HepG2 (cell line): ENCODE measurements around the gene PXMP2. TPM values are rescaled to one million over a fixed set of nuclear protein-coding genes. Genes with fewer than 3 reads are reported as not detected.

Source experiments
- ATAC-seq: fragments of 200-7000 bp; cut with Tn5 transposase; 3 replicates; pipeline ENCODE4 v1.9.1; 2020; ENCODE audit warnings: mild to moderate bottlenecking, moderate library complexity
- BruUV-seq: library from RNA; stranded (reverse); fragments of 400-500 nt; replicated peaks from 2 replicates; lab custom pipeline; 2021; lab: Mats Ljungman, UMichigan
- CTCF ChIA-PET: fragments of 300-600 bp; formaldehyde crosslinking; extraction: SDS; loops from one replicate; lab custom pipeline; 2021; ENCODE audit warnings: low total read pairs, inconsistent platforms, low intra/inter-chr PET ratio; lab: Yijun Ruan, JAX
- POLR2A ChIA-PET: fragments of 350-600 bp; sonication (Branson Sonifier 250); formaldehyde crosslinking; loops from one replicate; lab custom pipeline; 2020; ENCODE audit warnings: antibody characterized with exemption, inconsistent platforms; lab: Yijun Ruan, JAX
- DNase-seq: peaks from one replicate; pipeline ENCODE4 v3.0.0-alpha.2; 2015; ENCODE audit warnings: low spot score
- FAIRE-seq: peaks from 3 replicates; lab custom pipeline; 2011; peaks lifted over from hg19 to GRCh38; lab: Jason Lieb, UNC
- H2AFZ ChIP-seq: one replicate; pipeline ENCODE4 v1.6.1; 2011; ENCODE audit warnings: low read length, inconsistent platforms
- H3K27ac ChIP-seq: fragments of 300-600 bp; 3 replicates; pipeline ENCODE4 v1.8.0; 2011; ENCODE audit warnings: mixed run types, mild to moderate bottlenecking, mixed read lengths, low read length, inconsistent platforms; ENCODE audit not compliant: insufficient read depth; ENCODE audit errors: extremely low read length
- H3K27me3 ChIP-seq, 2 experiments: fragments of 200-600 bp in 1 of 2; 2 replicates in 1 of 2; 3 replicates in 1 of 2; pipeline versions ENCODE4 v1.6.0 to v1.8.0; 2011; ENCODE audit warnings: low read length in 2 of 2, mild to moderate bottlenecking in 2 of 2, moderate library complexity in 2 of 2, inconsistent platforms in 1 of 2; ENCODE audit not compliant: insufficient read depth in 2 of 2, control insufficient read depth in 1 of 2
- H3K36me3 ChIP-seq, 2 experiments: fragments of 200-600 bp in 1 of 2; replicated peaks in 1 of 2; 2 replicates in 1 of 2; 3 replicates in 1 of 2; pipeline versions ENCODE4 v1.5.1 to v1.8.0; 2011; ENCODE audit warnings: low read length in 2 of 2, inconsistent platforms in 1 of 2; ENCODE audit not compliant: insufficient read depth in 2 of 2, control insufficient read depth in 1 of 2
- H3K4me1 ChIP-seq: 2 replicates; pipeline ENCODE4 v1.5.1; 2012; ENCODE audit warnings: low read length, inconsistent platforms; ENCODE audit not compliant: insufficient read depth
- H3K4me2 ChIP-seq: 2 replicates; pipeline ENCODE4 v1.6.0; 2011; ENCODE audit warnings: low read depth, low read length, inconsistent platforms
- H3K4me3 ChIP-seq, 3 experiments: fragments of 200-600 bp in 1 of 3; sonication (generic), shearing (Covaris generic) in 1 of 3; replicated peaks in 1 of 3; 2 replicates each; pipeline ENCODE4 v1.5.1; 2011 to 2016; ENCODE audit warnings: low read length in 3 of 3, inconsistent platforms in 2 of 3, low read depth in 2 of 3, mild to moderate bottlenecking in 2 of 3, control low read depth in 1 of 3, mixed read lengths in 1 of 3; ENCODE audit not compliant: insufficient read depth in 1 of 3
- H3K79me2 ChIP-seq: one replicate; pipeline ENCODE4 v1.6.1; 2011; ENCODE audit warnings: low read length, inconsistent platforms; ENCODE audit not compliant: insufficient read depth
- H3K9ac ChIP-seq: 2 replicates; pipeline ENCODE4 v1.6.0; 2011; ENCODE audit warnings: mild to moderate bottlenecking, low read depth, low read length, inconsistent platforms; ENCODE audit not compliant: insufficient read depth
- H3K9me3 ChIP-seq: 2 replicates; pipeline ENCODE4 v1.5.1; 2012; ENCODE audit warnings: mild to moderate bottlenecking, low read length
- H4K20me1 ChIP-seq: 2 replicates; pipeline ENCODE4 v1.6.0; 2011; ENCODE audit warnings: inconsistent platforms, mild to moderate bottlenecking, low read length, moderate library complexity; ENCODE audit not compliant: insufficient read depth
- HNRNPK ChIP-seq: fragments of 200-400 bp; formaldehyde crosslinking; IDR thresholded peaks from 2 replicates; pipeline ENCODE4 v1.6.1; 2018; ENCODE audit warnings: low read length, low read depth, moderate library complexity, mild to moderate bottlenecking; ENCODE audit not compliant: poor library complexity, severe bottlenecking
- HNRNPLL ChIP-seq: fragments of 200-400 bp; formaldehyde crosslinking; IDR thresholded peaks from 2 replicates; pipeline ENCODE4 v1.6.1; 2017; ENCODE audit warnings: mild to moderate bottlenecking, low read depth, low read length; ENCODE audit not compliant: poor library complexity, severe bottlenecking
- MED8 ChIP-seq: sonication (generic); formaldehyde crosslinking; IDR thresholded peaks from 2 replicates; pipeline ENCODE4 v1.8.1; 2023; ENCODE audit warnings: mild to moderate bottlenecking, missing genetic modification reagents; ENCODE audit not compliant: insufficient replicate concordance
- TARDBP ChIP-seq: sonication (generic); formaldehyde crosslinking; IDR thresholded peaks from 2 replicates; pipeline ENCODE4 v1.8.0; 2022; ENCODE audit warnings: mild to moderate bottlenecking, missing genetic modification reagents
- ZNF264 ChIP-seq: sonication (generic); formaldehyde crosslinking; IDR thresholded peaks from 2 replicates; pipeline ENCODE4 v1.4.0; 2020; ENCODE audit warnings: missing genetic modification reagents
- ZNF33A ChIP-seq: sonication (generic); formaldehyde crosslinking; IDR thresholded peaks from 2 replicates; pipeline ENCODE4 v1.5.1; 2020; ENCODE audit warnings: missing genetic modification reagents, mild to moderate bottlenecking, moderate library complexity, borderline replicate concordance
- ZNF569 ChIP-seq: sonication (generic); formaldehyde crosslinking; IDR thresholded peaks from 2 replicates; pipeline ENCODE4 v1.5.0; 2020; ENCODE audit warnings: mild to moderate bottlenecking, missing genetic modification reagents, moderate library complexity, borderline replicate concordance
- WGBS: methylation state at CpG from one replicate; pipeline ENCODE4 v1.1.6; 2017; ENCODE audit warnings: low lambda C conversion rate; 5-methylcytosine and 5-hydroxymethylcytosine counted together
- in situ Hi-C: cut with HindIII; loops from 2 replicates; pipeline ENCODE4 v1.10.0; 2017; ENCODE audit warnings: low pct_unique_long_range_greater_than_20kb; ENCODE audit not compliant: extremely low pct_ligation_motif_present
- intact Hi-C: fragments of 100-400 bp; cut with micrococcal nuclease; formaldehyde crosslinking; loops from one replicate; pipeline ENCODE4 v1.10.0; 2022; ENCODE audit not compliant: unreplicated experiment
- polyA plus RNA-seq, 8 experiments: library from polyadenylated mRNA; depleted of rRNA in 3 of 8; stranded (reverse) in 7 of 8; unstranded in 1 of 8; fragments of >200 nt; fragmentation: Illumina TruSeq in 4 of 8; extraction: Trizol in 4 of 8; gene quantifications; 2 replicates each; pipeline versions ENCODE4 v1.2.1 to v1.2.3, GENCODE V29; 2011 to 2016; ENCODE audit warnings: low read depth in 4 of 8, missing spikeins in 1 of 8, mixed read lengths in 1 of 8; ENCODE audit not compliant: insufficient read depth in 1 of 8
- total RNA-seq, 5 experiments: library from RNA; depleted of rRNA; stranded (reverse); fragments of >200 nt; fragmentation: Illumina TruSeq; extraction: Trizol; gene quantifications; 2 replicates each; pipeline ENCODE4 v1.2.3, GENCODE V29; 2016; ENCODE audit warnings: low read depth in 1 of 5

The PXMP2 gene
- total and polyA plus RNA-seq, 2 of the 13 experiments (the other 11 are each of a cell fraction or from before 2014, with no cell fraction given), result 25.5 to 42.9 TPM

- intact Hi-C loops, result no loop called here
- in situ Hi-C loops, result no loop called here
- no peaks in the 10 kb centered on the region for H3K4me1 ChIP-seq
- no peak overlapping the region for H3K4me2 ChIP-seq
- H3K27me3 ChIP-seq, result no peaks in the 10 kb centered on the region
- TF ChIP-seq ZNF569 (CRISPR knock-in tag) (no peak), HNRNPLL (no peak)
- 88% methylated on average over 8 of the region's 27 CpGs for WGBS
- H3K9me3 ChIP-seq, result no peaks in the 10 kb centered on the region
- BruUV-seq, result no TSS peak
- DNase-seq (no peak), FAIRE-seq (no peak), ATAC-seq (peak; percentile 28; the same call in 1 of the 3 replicates)
- no peak overlapping the region for H3K4me3 ChIP-seq
- no peaks in the 10 kb centered on the region for H4K20me1 ChIP-seq
- CTCF ChIA-PET, result no interaction called here
- no peaks in the 10 kb centered on the region for H3K79me2 ChIP-seq
- no peak overlapping the region for H3K9ac ChIP-seq
- no peak overlapping the region for H2AFZ ChIP-seq
- H3K27ac ChIP-seq, result no peak overlapping the region
- POLR2A ChIA-PET, result no interaction called here
- peaks cover 16 to 51% of the 10 kb centered on the region in 2 experiments; a peak in 4 of 5 replicates for H3K36me3 ChIP-seq
These were observed 38.0 kb upstream of the PXMP2 start for GRCh38 chr12:132649226-132649945.

- H3K4me1 ChIP-seq, result no peaks in the 10 kb centered on the region
- H4K20me1 ChIP-seq, result no peaks in the 10 kb centered on the region
- TF ChIP-seq HNRNPK, result no peak
- no peak for TF ChIP-seq TARDBP
- TF ChIP-seq ZNF264 (CRISPR knock-in tag), result no peak
- TF ChIP-seq ZNF33A (CRISPR knock-in tag), result no peak
- TF ChIP-seq MED8 (CRISPR knock-in tag), result peak; percentile 23
- no peak for ATAC-seq
- 91% methylated on average over 9 of the region's 9 CpGs for WGBS
- FAIRE-seq, result no peak
- DNase-seq, result no peak
- no peak overlapping the region for H2AFZ ChIP-seq
- CTCF ChIA-PET, result no interaction called here
- intact Hi-C loops (no loop called here), in situ Hi-C loops (no loop called here)
- POLR2A ChIA-PET, result no interaction called here
- H3K4me2 ChIP-seq, result no peak overlapping the region
- no peak overlapping the region for H3K27ac ChIP-seq
- H3K27me3 ChIP-seq, result no peaks in the 10 kb centered on the region
- peaks cover 17 to 61% of the 10 kb centered on the region in 2 experiments; a peak in 4 of 5 replicates for H3K36me3 ChIP-seq
- BruUV-seq, result no TSS peak
- no peak overlapping the region for H3K9ac ChIP-seq
- no peaks in the 10 kb centered on the region for H3K9me3 ChIP-seq
- H3K79me2 ChIP-seq, result no peaks in the 10 kb centered on the region
- H3K4me3 ChIP-seq, result no peak overlapping the region
These were observed 35.8 kb upstream of the PXMP2 start for GRCh38 chr12:132651444-132652100.
